IMR-90 (cell line): ENCODE data around the gene FAM186B. TPM values are rescaled to one million over a fixed set of nuclear protein-coding genes. Genes with fewer than 3 reads are reported as not detected.

Experiments used
- ATAC-seq: fragments of 200-7000 bp; cut with Tn5 transposase; 2 replicates; pipeline ENCODE4 v1.9.1; 2020; ENCODE audit warnings: low read depth, mild to moderate bottlenecking, moderate library complexity
- BruUV-seq: library from RNA; stranded (reverse); fragments of 400-500 nt; replicated peaks from 2 replicates; lab custom pipeline; 2021; lab: Mats Ljungman, UMichigan
- CTCF ChIA-PET: fragments of 300-600 bp; formaldehyde crosslinking; extraction: SDS; loops from one replicate; lab custom pipeline; 2021; ENCODE audit warnings: antibody characterized with exemption; lab: Yijun Ruan, JAX
- POLR2A ChIA-PET: fragments of 300-600 bp; sonication (Branson Sonifier 250); formaldehyde crosslinking; loops from one replicate; lab custom pipeline; 2022; ENCODE audit warnings: antibody characterized with exemption; ENCODE audit not compliant: unreplicated experiment; lab: Charles Lee
- DNase-seq: peaks from one replicate; pipeline ENCODE4 v3.0.0; 2013
- H2AFZ ChIP-seq: replicated peaks from 2 replicates; pipeline ENCODE3; 2013; ENCODE audit warnings: low read length, mild to moderate bottlenecking; ENCODE audit not compliant: poor library complexity
- H2AK5ac ChIP-seq: 2 replicates; pipeline ENCODE4 v1.6.1; 2013; ENCODE audit warnings: low read depth, low read length, inconsistent platforms
- H2AK9ac ChIP-seq: replicated peaks from 2 replicates; pipeline ENCODE3; 2013; ENCODE audit warnings: mild to moderate bottlenecking, low read depth, low read length, moderate library complexity; ENCODE audit not compliant: poor library complexity
- H2BK120ac ChIP-seq: 2 replicates; pipeline ENCODE4 v1.6.1; 2013; ENCODE audit warnings: low read depth, low read length, inconsistent platforms
- H2BK15ac ChIP-seq: 3 replicates; pipeline ENCODE4 v1.6.1; 2013; ENCODE audit warnings: low read depth, low read length, inconsistent platforms
- H2BK20ac ChIP-seq: 2 replicates; pipeline ENCODE4 v1.6.1; 2013; ENCODE audit warnings: low read depth, mild to moderate bottlenecking, inconsistent platforms, low read length, moderate library complexity
- H2BK5ac ChIP-seq: 2 replicates; pipeline ENCODE4 v1.6.1; 2013; ENCODE audit warnings: mild to moderate bottlenecking, low read depth, low read length, inconsistent platforms; ENCODE audit not compliant: poor library complexity, severe bottlenecking
- H3K14ac ChIP-seq: replicated peaks from 2 replicates; pipeline ENCODE4 v1.6.1; 2013; ENCODE audit warnings: low read depth, low read length, inconsistent platforms
- H3K18ac ChIP-seq: 2 replicates; pipeline ENCODE4 v1.6.1; 2013; ENCODE audit warnings: low read depth, low read length, control low read depth
- H3K23ac ChIP-seq: 2 replicates; pipeline ENCODE4 v1.6.1; 2013; ENCODE audit warnings: low read depth, low read length, inconsistent platforms
- H3K27ac ChIP-seq: 2 replicates; pipeline ENCODE4 v1.5.1; 2013; ENCODE audit warnings: mild to moderate bottlenecking, control low read depth, low read length; ENCODE audit not compliant: insufficient read depth
- H3K27me3 ChIP-seq: 2 replicates; pipeline ENCODE4 v1.6.1; 2013; ENCODE audit warnings: low read length; ENCODE audit not compliant: control insufficient read depth, insufficient read depth
- H3K36me3 ChIP-seq: 2 replicates; pipeline ENCODE4 v1.6.1; 2013; ENCODE audit warnings: low read length, mixed read lengths; ENCODE audit not compliant: control insufficient read depth, insufficient read depth
- H3K4ac ChIP-seq: 2 replicates; pipeline ENCODE4 v1.6.1; 2013; ENCODE audit warnings: low read depth, low read length, inconsistent platforms
- H3K4me1 ChIP-seq: 2 replicates; pipeline ENCODE4 v1.6.1; 2013; ENCODE audit warnings: low read length, mixed read lengths; ENCODE audit not compliant: control insufficient read depth, insufficient read depth
- H3K4me2 ChIP-seq: 2 replicates; pipeline ENCODE4 v1.6.1; 2013; ENCODE audit warnings: low read depth, mild to moderate bottlenecking, control low read depth, low read length, moderate library complexity
- H3K4me3 ChIP-seq: 2 replicates; pipeline ENCODE4 v1.5.1; 2013; ENCODE audit warnings: low read depth, mild to moderate bottlenecking, control low read depth, low read length, moderate library complexity; ENCODE audit not compliant: insufficient read depth
- H3K56ac ChIP-seq: 2 replicates; pipeline ENCODE4 v1.6.1; 2013; ENCODE audit warnings: low read length, inconsistent platforms; ENCODE audit not compliant: insufficient read depth; ENCODE audit errors: extremely low read depth
- H3K79me1 ChIP-seq, 2 experiments: 2 replicates each; pipeline ENCODE4 v1.6.1; 2013; ENCODE audit warnings: low read length in 2 of 2, inconsistent platforms in 1 of 2, low read depth in 1 of 2
- H3K9ac ChIP-seq: 2 replicates; pipeline ENCODE4 v1.6.1; 2013; ENCODE audit warnings: low read depth, low read length, control low read depth
- H3K9me1 ChIP-seq: 2 replicates; pipeline ENCODE4 v1.6.1; 2013; ENCODE audit warnings: low read length, inconsistent platforms; ENCODE audit not compliant: insufficient read depth
- H3K9me3 ChIP-seq: 2 replicates; pipeline ENCODE4 v1.6.1; 2013; ENCODE audit warnings: low read length; ENCODE audit not compliant: control insufficient read depth, insufficient read depth
- H4K20me1 ChIP-seq: 2 replicates; pipeline ENCODE4 v1.6.1; 2013; ENCODE audit warnings: low read length, inconsistent platforms; ENCODE audit not compliant: insufficient read depth
- H4K5ac ChIP-seq: 2 replicates; pipeline ENCODE4 v1.6.1; 2013; ENCODE audit warnings: mild to moderate bottlenecking, low read depth, low read length, control low read depth
- H4K8ac ChIP-seq, 2 experiments: 2 replicates each; pipeline ENCODE4 v1.6.1; 2013; ENCODE audit warnings: low read depth in 2 of 2, low read length in 2 of 2, control low read depth in 1 of 2, inconsistent platforms in 1 of 2
- H4K91ac ChIP-seq: 2 replicates; pipeline ENCODE4 v1.6.1; 2013; ENCODE audit warnings: low read depth, low read length, inconsistent platforms; ENCODE audit not compliant: insufficient read depth
- BHLHE40 ChIP-seq: fragments of 150-350 bp; IDR thresholded peaks from 2 replicates; pipeline ENCODE4 v1.6.1; 2016; ENCODE audit warnings: mild to moderate bottlenecking, low read depth, low read length
- CEBPB ChIP-seq: IDR thresholded peaks from 2 replicates; pipeline ENCODE4 v1.6.1; 2012; ENCODE audit warnings: low read depth, low read length, improper control_type of control experiment
- CHD1 ChIP-seq: IDR thresholded peaks from 2 replicates; pipeline ENCODE4 v1.6.1; 2012; ENCODE audit warnings: low read depth, low read length, improper control_type of control experiment
- ELK1 ChIP-seq: fragments of 150-350 bp; IDR thresholded peaks from 2 replicates; pipeline ENCODE4 v1.6.1; 2016; ENCODE audit warnings: low read depth, mild to moderate bottlenecking, low read length, moderate library complexity, borderline replicate concordance
- FOS ChIP-seq: fragments of 150-350 bp; IDR thresholded peaks from 2 replicates; pipeline ENCODE4 v1.6.1; 2016; ENCODE audit warnings: low read depth, low read length
- MAZ ChIP-seq: IDR thresholded peaks from 2 replicates; pipeline ENCODE4 v1.6.1; 2012; ENCODE audit warnings: low read depth, mild to moderate bottlenecking, low read length, improper control_type of control experiment, moderate library complexity, borderline replicate concordance
- MXI1 ChIP-seq: IDR thresholded peaks from 2 replicates; pipeline ENCODE4 v1.6.1; 2012; ENCODE audit warnings: low read depth, mild to moderate bottlenecking, low read length, moderate library complexity, borderline replicate concordance
- NFE2L2 ChIP-seq: fragments of 150-350 bp; IDR thresholded peaks from 2 replicates; pipeline ENCODE4 v1.6.1; 2016; ENCODE audit warnings: low read depth, mild to moderate bottlenecking, low read length
- RFX5 ChIP-seq: IDR thresholded peaks from 2 replicates; pipeline ENCODE4 v1.8.0; 2012; ENCODE audit warnings: low read depth, mild to moderate bottlenecking, low read length, moderate library complexity
- SMC3 ChIP-seq: fragments of 150-350 bp; IDR thresholded peaks from 2 replicates; pipeline ENCODE4 v1.6.1; 2016; ENCODE audit warnings: low read depth, mild to moderate bottlenecking, antibody characterized with exemption, low read length, moderate library complexity
- USF2 ChIP-seq: fragments of 150-350 bp; IDR thresholded peaks from 2 replicates; pipeline ENCODE4 v1.6.1; 2017; ENCODE audit warnings: mild to moderate bottlenecking, antibody characterized with exemption, low read length, low read depth
- WGBS, 2 experiments: methylation state at CpG; one replicate each; pipeline versions ENCODE4 v1.1.5 to v1.1.7; 2013; ENCODE audit warnings: missing lambda C conversion rate in 2 of 2; ENCODE audit not compliant: insufficient read length in 1 of 2; ENCODE audit errors: extremely low coverage in 2 of 2; 5-methylcytosine and 5-hydroxymethylcytosine counted together
- dilution Hi-C: fragments of 300-500 bp; cut with HindIII; formaldehyde crosslinking; loops from one replicate; pipeline ENCODE4 v1.14.3; 2018; ENCODE audit warnings: low sequenced_read_pairs; ENCODE audit not compliant: unreplicated experiment
- in situ Hi-C: fragments of 300-500 bp; cut with MboI; formaldehyde crosslinking; loops from 3 replicates; pipeline ENCODE4 v1.14.3; 2019; ENCODE audit warnings: low sequenced_read_pairs, inconsistent platforms, mixed read lengths
- intact Hi-C: fragments of 100-400 bp; cut with micrococcal nuclease; formaldehyde crosslinking; loops from 2 replicates; pipeline ENCODE4 v1.10.0; 2022
- polyA plus RNA-seq, 3 experiments: library from polyadenylated mRNA; depleted of rRNA; stranded (reverse); fragments of >200 nt; gene quantifications; 2 replicates each; pipeline ENCODE4 v1.2.3, GENCODE V29; 2012; ENCODE audit warnings: low replicate concordance in 1 of 3
- total RNA-seq: library from RNA; depleted of rRNA; stranded (reverse); fragments of >200 nt; gene quantifications from 2 replicates; pipeline ENCODE4 v1.2.3, GENCODE V29; 2012

The FAM186B gene
- total and polyA plus RNA-seq, 2 of the 4 experiments (the other 2 are of a cell fraction) = 0.10 to 0.18 TPM

GRCh38 chr12:49547090-49547690 is 58.2 kb downstream of the FAM186B start:
- no peak overlapping the region for H2AK5ac ChIP-seq
- TF ChIP-seq MXI1 (no peak), ELK1 (no peak), BHLHE40 (no peak), RFX5 (no peak), SMC3 (no peak), USF2 (no peak), FOS (no peak), MAZ (no peak), NFE2L2 (no peak), CEBPB (no peak), CHD1 (no peak)
- no peak overlapping the region for H2AK9ac ChIP-seq
- 75% methylated on average over 1 of the region's 7 CpGs; no CpG with 5 or more reads in 1 of the 2 experiments for WGBS, 2 experiments
- H4K91ac ChIP-seq = no peak overlapping the region
- H3K14ac ChIP-seq = no peak overlapping the region
- H3K4me1 ChIP-seq = peaks cover 3% of the 10 kb centered on the region; the same call in 1 of the 2 replicates
- no peaks in the 10 kb centered on the region for H3K9me1 ChIP-seq
- H3K23ac ChIP-seq = no peak overlapping the region
- no peak overlapping the region for H3K18ac ChIP-seq
- H3K9ac ChIP-seq = no peak overlapping the region
- no peak for DNase-seq
- no peak overlapping the region for H3K4me3 ChIP-seq
- no peaks in the 10 kb centered on the region for H4K20me1 ChIP-seq
- no peak overlapping the region for H3K56ac ChIP-seq
- H2BK5ac ChIP-seq = no peak overlapping the region
- in situ Hi-C loops (no loop called here), dilution Hi-C loops (no loop called here), intact Hi-C loops (no loop called here)
- H3K27ac ChIP-seq = no peak overlapping the region
- no peak overlapping the region for H2AFZ ChIP-seq
- peaks cover 86% of the 10 kb centered on the region for H3K27me3 ChIP-seq
- ATAC-seq = no peak
- no peaks in the 10 kb centered on the region for H3K36me3 ChIP-seq
- H3K79me1 ChIP-seq = no peaks in the 10 kb centered on the region
- no peak overlapping the region for H2BK20ac ChIP-seq
- H3K9me3 ChIP-seq = no peaks in the 10 kb centered on the region
- H2BK120ac ChIP-seq = no peak overlapping the region
- POLR2A ChIA-PET = no interaction called here
- H4K5ac ChIP-seq = no peak overlapping the region
- no peak overlapping the region for H3K4me2 ChIP-seq
- CTCF ChIA-PET = interaction anchor here (0.6 kb wide), 1 partner anchor 278 kb away, joined by 3 read pairs; no protein-coding TSS in a partner anchor
- no TSS peak for BruUV-seq
- no peak overlapping the region for H2BK15ac ChIP-seq
- H4K8ac ChIP-seq = no peak overlapping the region
- no peak overlapping the region for H3K4ac ChIP-seq
